Common myeloid progenitor, CD34-positive (primary cell): ENCODE results near the gene AGAP1.
A peak's percentile ranks its signal among the peaks of the same experiment; 100 is the strongest.

Source experiments
- CTCF ChIA-PET: fragments of 350-600 bp; sonication (Branson Sonifier 250); formaldehyde crosslinking; loops from one replicate; lab custom pipeline; 2021; ENCODE audit warnings: antibody characterized with exemption; lab: Charles Lee
- POLR2A ChIA-PET: fragments of 350-600 bp; sonication (Branson Sonifier 250); formaldehyde crosslinking; loops from one replicate; lab custom pipeline; 2021; ENCODE audit warnings: antibody characterized with exemption; lab: Charles Lee
- DNase-seq, 3 donors: peaks; one replicate each; pipeline versions ENCODE4 v3.0.0 to v3.0.0-alpha.2; 2013
- H3K27ac ChIP-seq, 2 experiments: 1 replicate in 1 of 2; 2 replicates in 1 of 2; pipeline ENCODE4 v1.7.0; 2013; ENCODE audit warnings: inconsistent platforms in 2 of 2, low read length in 2 of 2, mild to moderate bottlenecking in 2 of 2, low read depth in 1 of 2, moderate library complexity in 1 of 2; ENCODE audit not compliant: severe bottlenecking in 2 of 2, insufficient read depth in 1 of 2, poor library complexity in 1 of 2
- H3K27me3 ChIP-seq, 5 experiments: replicated peaks in 2 of 5; 1 replicate in 3 of 5; 2 replicates in 2 of 5; pipeline versions ENCODE4 v1.6.1 to v1.7.0; 2013; ENCODE audit warnings: low read length in 4 of 5, mild to moderate bottlenecking in 2 of 5, moderate library complexity in 2 of 5, inconsistent platforms in 1 of 5; ENCODE audit not compliant: insufficient read depth in 5 of 5, control insufficient read depth in 4 of 5
- H3K36me3 ChIP-seq, 4 experiments: 1 replicate in 2 of 4; 2 replicates in 2 of 4; pipeline versions ENCODE4 v1.6.1 to v1.7.0; 2013; ENCODE audit warnings: low read length in 3 of 4, control low read depth in 1 of 4, mild to moderate bottlenecking in 1 of 4; ENCODE audit not compliant: control insufficient read depth in 4 of 4, insufficient read depth in 4 of 4
- H3K4me1 ChIP-seq, 4 experiments: 1 replicate in 3 of 4; 2 replicates in 1 of 4; pipeline versions ENCODE4 v1.6.1 to v1.7.1; 2013; ENCODE audit warnings: low read length in 3 of 4, mild to moderate bottlenecking in 3 of 4, control low read depth in 1 of 4, inconsistent platforms in 1 of 4, moderate library complexity in 1 of 4; ENCODE audit not compliant: control insufficient read depth in 4 of 4, insufficient read depth in 4 of 4; ENCODE audit errors: control extremely low read depth in 1 of 4
- H3K4me3 ChIP-seq, 7 experiments: 1 replicate in 4 of 7; 2 replicates in 3 of 7; pipeline versions ENCODE4 v1.5.1 to v1.7.0; 2013; ENCODE audit warnings: mild to moderate bottlenecking in 7 of 7, low read length in 6 of 7, moderate library complexity in 6 of 7, inconsistent platforms in 2 of 7, low read depth in 2 of 7, control low read depth in 1 of 7; ENCODE audit not compliant: insufficient read depth in 4 of 7, control insufficient read depth in 1 of 7; ENCODE audit errors: extremely low read depth in 1 of 7
- H3K9me3 ChIP-seq, 5 experiments: 1 replicate in 4 of 5; 2 replicates in 1 of 5; pipeline versions ENCODE4 v1.6.1 to v1.7.1; 2013; ENCODE audit warnings: low read length in 4 of 5, mild to moderate bottlenecking in 2 of 5, inconsistent platforms in 1 of 5, low read depth in 1 of 5, moderate library complexity in 1 of 5; ENCODE audit not compliant: control insufficient read depth in 4 of 5, insufficient read depth in 2 of 5; ENCODE audit errors: control extremely low read depth in 1 of 5
- WGBS: methylation state at CpG from one replicate; pipeline ENCODE4 v1.1.5; 2013; ENCODE audit not compliant: insufficient coverage; 5-methylcytosine and 5-hydroxymethylcytosine counted together

The AGAP1 gene

GRCh38 chr2:235660484-235661082 lies 166.7 kb downstream of the AGAP1 start:
- CTCF ChIA-PET = no interaction called here
- 96% methylated on average over 8 of the region's 9 CpGs for WGBS

GRCh38 chr2:235661167-235661937 lies 167.5 kb downstream of the AGAP1 start:
- CTCF ChIA-PET = no interaction called here
- no peaks in the 10 kb centered on the region for H3K36me3 ChIP-seq
- no peak for DNase-seq
- peaks cover 6 to 94% (median 40%) of the 10 kb centered on the region in 5 experiments for H3K27me3 ChIP-seq
- WGBS = 90% methylated on average over 14 of the region's 17 CpGs
- H3K9me3 ChIP-seq = no peaks in the 10 kb centered on the region
- peaks cover 0 to 6% (median 2%) of the 10 kb centered on the region in 4 experiments for H3K4me1 ChIP-seq
- H3K4me3 ChIP-seq = no peak overlapping the region
- no peak overlapping the region for H3K27ac ChIP-seq
- POLR2A ChIA-PET = no interaction called here

More at GRCh38 chr2:235660484-235661082, 166.7 kb downstream of the AGAP1 start:
- POLR2A ChIA-PET = no interaction called here
- peaks cover 3 to 93% (median 37%) of the 10 kb centered on the region in 5 experiments for H3K27me3 ChIP-seq
- no peaks in the 10 kb centered on the region for H3K4me1 ChIP-seq
- H3K27ac ChIP-seq = no peak overlapping the region
- no peak overlapping the region for H3K4me3 ChIP-seq
- no peak for DNase-seq
- no peaks in the 10 kb centered on the region for H3K9me3 ChIP-seq
- no peaks in the 10 kb centered on the region for H3K36me3 ChIP-seq

GRCh38 chr2:235661952-235662351 lies 168.1 kb downstream of the AGAP1 start:
- ChIA-PET POLR2A (no interaction called here), CTCF (no interaction called here)
- DNase-seq = no peak
- H3K27ac ChIP-seq = no peak overlapping the region
- H3K4me1 ChIP-seq = peaks cover 0 to 6% (median 2%) of the 10 kb centered on the region in 4 experiments
- no peaks in the 10 kb centered on the region for H3K36me3 ChIP-seq
- 100% methylated on average over 3 of the region's 6 CpGs for WGBS
- H3K4me3 ChIP-seq = no peak overlapping the region
- peaks cover 7 to 97% (median 45%) of the 10 kb centered on the region in 5 experiments for H3K27me3 ChIP-seq
- H3K9me3 ChIP-seq = no peaks in the 10 kb centered on the region

- Histone ChIP-seq H3K4me3 (no peak overlapping the region), H3K36me3 (no peaks in the 10 kb centered on the region), H3K27me3 (peaks cover 11 to 97% (median 41%) of the 10 kb centered on the region in 5 experiments), H3K9me3 (no peaks in the 10 kb centered on the region), H3K4me1 (peaks cover 0 to 6% (median 2%) of the 10 kb centered on the region in 4 experiments), H3K27ac (no peak overlapping the region)
- DNase-seq = no peak
- POLR2A ChIA-PET = interaction anchor here (0.7 kb wide), 1 partner anchor 46 kb away, joined by 3 read pairs; no protein-coding TSS in a partner anchor
- CTCF ChIA-PET = interaction anchor here (0.9 to 1.3 kb wide), 2 partner anchors 67 to 69 kb away, joined by 3 read pairs; no protein-coding TSS in a partner anchor
- 84% methylated on average over 5 of the region's 9 CpGs for WGBS
Observed at GRCh38 chr2:235663875-235664274, 170.0 kb downstream of the AGAP1 start.

- Histone ChIP-seq H3K27ac (no peak overlapping the region), H3K4me1 (peaks cover 0 to 18% (median 8%) of the 10 kb centered on the region in 4 experiments), H3K4me3 (no peak overlapping the region), H3K36me3 (no peaks in the 10 kb centered on the region), H3K27me3 (peaks cover 12 to 96% (median 33%) of the 10 kb centered on the region in 5 experiments), H3K9me3 (no peaks in the 10 kb centered on the region)
- ChIA-PET POLR2A (no interaction called here), CTCF (interaction anchor here (1.1 kb wide), 1 partner anchor 20 kb away, joined by 4 read pairs; no protein-coding TSS in a partner anchor)
- WGBS = 10% methylated on average over 9 of the region's 13 CpGs
- peak in 1 of 3 donors; percentile 11 for DNase-seq
Observed at GRCh38 chr2:235665661-235666212, 171.9 kb downstream of the AGAP1 start.

- Histone ChIP-seq H3K4me3 (peak overlapping the region in 1 of 7 experiments; percentile 20), H3K4me1 (peaks cover 0 to 24% (median 11%) of the 10 kb centered on the region in 4 experiments), H3K9me3 (no peaks in the 10 kb centered on the region), H3K27me3 (peaks cover 12 to 96% (median 33%) of the 10 kb centered on the region in 5 experiments), H3K36me3 (no peaks in the 10 kb centered on the region), H3K27ac (no peak overlapping the region)
- peak; percentile 66 to 81 (median 78) for DNase-seq
- ChIA-PET POLR2A (no interaction called here), CTCF (no interaction called here)
- WGBS = 0% methylated on average over 4 of the region's 4 CpGs
Observed at GRCh38 chr2:235666213-235666781, 172.5 kb downstream of the AGAP1 start.
